T-helper 9 cell (primary cell): ENCODE data around the gene DCTN2.

Experiments used
- DNase-seq: peaks from one replicate; pipeline ENCODE4 v3.0.0-alpha.2; 2020

DCTN2 gene

GRCh38 chr12:57487055-57487596 is 59.9 kb downstream of the DCTN2 start:
- DNase-seq, result no peak

GRCh38 chr12:57485695-57486094 is 61.3 kb downstream of the DCTN2 start:
- DNase-seq, result no peak

DNA sequence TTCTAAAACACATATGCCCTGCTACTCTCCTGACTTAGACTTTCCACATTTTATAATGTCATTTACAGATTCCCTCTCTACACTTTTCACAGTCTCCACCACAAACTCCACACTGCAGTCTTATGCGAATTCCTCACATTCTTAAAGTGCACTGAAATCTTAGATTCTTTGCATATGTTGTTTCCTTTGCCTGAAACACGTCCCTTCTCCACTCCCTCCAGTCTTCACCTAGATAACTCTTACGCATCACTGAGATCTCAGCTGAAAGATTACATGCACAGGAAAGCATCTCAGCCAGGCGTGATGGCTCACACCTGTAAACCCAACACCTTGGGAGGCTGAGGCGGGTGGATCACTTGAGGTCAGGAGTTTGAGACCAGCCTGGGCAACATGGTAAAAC is 63.5 kb downstream of the DCTN2 start:
- no peak for DNase-seq

GRCh38 chr12:57481671-57482070 is 65.3 kb downstream of the DCTN2 start:
- DNase-seq, result no peak
